MCF 10A (cell line): ENCODE measurements around the gene AGO3. TPM values are rescaled to one million over a fixed set of nuclear protein-coding genes. Genes with fewer than 3 reads are reported as not detected.

ENCODE experiments used
- BruUV-seq: library from RNA; stranded (reverse); fragments of 400-500 nt; replicated peaks from 2 replicates; lab custom pipeline; 2021; lab: Mats Ljungman, UMichigan
- CTCF ChIA-PET: fragments of 300-600 bp; sonication (Branson Sonifier 250); formaldehyde crosslinking; extraction: SDS; loops from one replicate; lab custom pipeline; 2021; ENCODE audit warnings: antibody characterized with exemption, inconsistent platforms; lab: Yijun Ruan, JAX
- POLR2A ChIA-PET: fragments of 300-600, 350-650 bp; sonication (Branson Sonifier 250); formaldehyde crosslinking; extraction: SDS; loops from one replicate; lab custom pipeline; 2020; ENCODE audit warnings: antibody characterized with exemption, inconsistent platforms; lab: Yijun Ruan, JAX
- DNase-seq: peaks from one replicate; pipeline ENCODE4 v3.0.0-alpha.2; 2018; ENCODE audit not compliant: unreplicated experiment
- H3K27ac Mint-ChIP-seq: one replicate; pipeline ENCODE4 v1.8.0; 2022; ENCODE audit warnings: mild to moderate bottlenecking, low read depth, mixed read lengths; ENCODE audit not compliant: unreplicated experiment
- H3K27me3 Mint-ChIP-seq: one replicate; pipeline ENCODE4 v1.8.0; 2022; ENCODE audit warnings: mixed read lengths; ENCODE audit not compliant: insufficient read depth, unreplicated experiment
- H3K36me3 Mint-ChIP-seq: one replicate; pipeline ENCODE4 v1.8.0; 2022; ENCODE audit warnings: mild to moderate bottlenecking, moderate library complexity, mixed read lengths; ENCODE audit not compliant: insufficient read depth, unreplicated experiment
- H3K4me1 Mint-ChIP-seq: one replicate; pipeline ENCODE4 v1.8.0; 2022; ENCODE audit warnings: mixed read lengths; ENCODE audit not compliant: insufficient read depth, unreplicated experiment
- H3K4me3 Mint-ChIP-seq: one replicate; pipeline ENCODE4 v1.8.0; 2022; ENCODE audit warnings: mild to moderate bottlenecking, moderate library complexity, mixed read lengths; ENCODE audit not compliant: unreplicated experiment
- H3K9me3 Mint-ChIP-seq: one replicate; pipeline ENCODE4 v1.8.0; 2022; ENCODE audit warnings: mixed read lengths; ENCODE audit not compliant: unreplicated experiment
- CTCF ChIP-seq: fragments of 200-600 bp; IDR thresholded peaks from one replicate; pipeline ENCODE4 v1.8.0; 2022; ENCODE audit warnings: antibody characterized with exemption, mild to moderate bottlenecking; ENCODE audit not compliant: unreplicated experiment
- intact Hi-C: fragments of 100-400 bp; cut with micrococcal nuclease; formaldehyde crosslinking; loops from 2 replicates; pipeline ENCODE4 v1.14.1; 2022
- total RNA-seq: library from RNA; stranded (reverse); gene quantifications from 2 replicates; pipeline ENCODE4 v1.2.3, GENCODE V29; 2022

Gene AGO3
- total RNA-seq, 1 experiment from 2014 or later: 31.6 TPM

- peaks cover 7% of the 10 kb centered on the region for H3K36me3 Mint-ChIP-seq
- intact Hi-C loops: no loop called here
- no peaks in the 10 kb centered on the region for H3K27me3 Mint-ChIP-seq
- no TSS peak for BruUV-seq
- DNase-seq: no peak
- H3K27ac Mint-ChIP-seq: no peak overlapping the region
- POLR2A ChIA-PET: interaction anchor here (3.2 kb wide), 1 partner anchor 14 kb away, joined by 15 read pairs; the partner anchor contains the start of gene AGO3
- CTCF ChIA-PET: interaction anchor here (0.6 kb wide), 1 partner anchor 706 kb away, joined by 3 read pairs; no protein-coding TSS in a partner anchor
- TF ChIP-seq CTCF: no peak
- peaks cover 7% of the 10 kb centered on the region for H3K4me1 Mint-ChIP-seq
- H3K9me3 Mint-ChIP-seq: no peaks in the 10 kb centered on the region
- H3K4me3 Mint-ChIP-seq: no peak overlapping the region
Observed at GRCh38 chr1:35945327-35945726, 14.4 kb downstream of the AGO3 start.

GRCh38 chr1:35947547-35947946 is 16.6 kb downstream of the AGO3 start:
- DNase-seq: no peak
- intact Hi-C loops: no loop called here
- Mint-ChIP-seq H3K36me3 (peaks cover 7% of the 10 kb centered on the region), H3K27ac (no peak overlapping the region), H3K4me3 (no peak overlapping the region), H3K9me3 (no peaks in the 10 kb centered on the region), H3K27me3 (no peaks in the 10 kb centered on the region), H3K4me1 (no peaks in the 10 kb centered on the region)
- BruUV-seq: no TSS peak
- POLR2A ChIA-PET: interaction anchor here (1.0 kb wide), 1 partner anchor 16 kb away, joined by 3 read pairs; the partner anchor contains the start of gene AGO3
- no peak for TF ChIP-seq CTCF
- CTCF ChIA-PET: interaction anchor here (0.6 kb wide), 1 partner anchor 205 kb away, joined by 3 read pairs; no protein-coding TSS in a partner anchor

- POLR2A ChIA-PET: no interaction called here
- no peak for TF ChIP-seq CTCF
- BruUV-seq: no TSS peak
- H3K4me3 Mint-ChIP-seq: no peak overlapping the region
- H3K9me3 Mint-ChIP-seq: no peaks in the 10 kb centered on the region
- no peaks in the 10 kb centered on the region for H3K27me3 Mint-ChIP-seq
- CTCF ChIA-PET: no interaction called here
- no peak overlapping the region for H3K27ac Mint-ChIP-seq
- H3K36me3 Mint-ChIP-seq: peaks cover 36% of the 10 kb centered on the region
- intact Hi-C loops: no loop called here
- peaks cover 5% of the 10 kb centered on the region for H3K4me1 Mint-ChIP-seq
- DNase-seq: no peak
Observed at GRCh38 chr1:35958558-35958957, 27.7 kb downstream of the AGO3 start.

GRCh38 chr1:35959304-35959703 is 28.4 kb downstream of the AGO3 start:
- POLR2A ChIA-PET: no interaction called here
- no TSS peak for BruUV-seq
- no peak for TF ChIP-seq CTCF
- no peaks in the 10 kb centered on the region for H3K9me3 Mint-ChIP-seq
- no peaks in the 10 kb centered on the region for H3K27me3 Mint-ChIP-seq
- CTCF ChIA-PET: no interaction called here
- DNase-seq: no peak
- H3K36me3 Mint-ChIP-seq: peaks cover 36% of the 10 kb centered on the region
- H3K27ac Mint-ChIP-seq: no peak overlapping the region
- H3K4me3 Mint-ChIP-seq: no peak overlapping the region
- intact Hi-C loops: no loop called here
- peaks cover 5% of the 10 kb centered on the region for H3K4me1 Mint-ChIP-seq
